Bone marrow (tissue), 2 donors: ENCODE results near the gene NECTIN1.
"Not testable (repeated sequence)": the region's sequence is repeated elsewhere in the genome, so short reads cannot be mapped to it uniquely, and the experiment has no call there.

ENCODE experiments used
- DNase-seq, 2 donors: peaks; one replicate each; lab custom pipeline; 2025; lab: John Stamatoyannopoulos, UW

NECTIN1 gene

GRCh38 chr11:119616586-119617339, 112.2 kb downstream of the NECTIN1 start:
- no peak for DNase-seq

- no peak for DNase-seq
Observed at GRCh38 chr11:119615882-119616196, 113.2 kb downstream of the NECTIN1 start.

GRCh38 chr11:119615003-119615881, 113.8 kb downstream of the NECTIN1 start:
- peak in 1 of 2 donors; percentile 16 for DNase-seq

GRCh38 chr11:119614222-119615002, 114.6 kb downstream of the NECTIN1 start:
- no peak for DNase-seq

- DNase-seq = no peak
Observed at GRCh38 chr11:119612814-119613213, 116.2 kb downstream of the NECTIN1 start.

GRCh38 chr11:119610836-119611426, 118.1 kb downstream of the NECTIN1 start:
- no peak for DNase-seq

- no peak for DNase-seq
Observed at GRCh38 chr11:119608781-119609180, 120.2 kb downstream of the NECTIN1 start.

- DNase-seq = no peak
Observed at GRCh38 chr11:119608201-119608600, 120.8 kb downstream of the NECTIN1 start.

- no peak for DNase-seq
Observed at GRCh38 chr11:119607726-119608125, 121.3 kb downstream of the NECTIN1 start.

- no peak for DNase-seq
Observed at GRCh38 chr11:119605137-119605665, 123.8 kb downstream of the NECTIN1 start.

- DNase-seq = no peak
Observed at GRCh38 chr11:119602745-119603373, 126.1 kb downstream of the NECTIN1 start.

GRCh38 chr11:119599864-119600541, 129.0 kb downstream of the NECTIN1 start:
- DNase-seq = no peak

- DNase-seq = not testable (repeated sequence)
Observed at GRCh38 chr11:119595941-119596340, 133.1 kb downstream of the NECTIN1 start.

GRCh38 chr11:119594639-119595249, 134.3 kb downstream of the NECTIN1 start:
- no peak for DNase-seq

- no peak for DNase-seq
Observed at GRCh38 chr11:119593346-119593745, 135.7 kb downstream of the NECTIN1 start.

- no peak for DNase-seq
Observed at GRCh38 chr11:119592642-119593041, 136.4 kb downstream of the NECTIN1 start.

- DNase-seq = no peak
Observed at GRCh38 chr11:119591836-119592310, 137.1 kb downstream of the NECTIN1 start.

- DNase-seq = no peak
Observed at GRCh38 chr11:119590651-119591351, 138.2 kb downstream of the NECTIN1 start.

GRCh38 chr11:119589001-119589400, 140.0 kb downstream of the NECTIN1 start:
- DNase-seq = no peak
